ENCODE measurements around the gene PIF1.

PIF1 gene

GRCh38 chr15:64773606-64774005, 51.8 kb downstream of the PIF1 start:
- DNase-seq: no peak

- no peak for DNase-seq
Observed at GRCh38 chr15:64772964-64773363, 52.5 kb downstream of the PIF1 start.

- DNase-seq: no peak
Observed at GRCh38 chr15:64772488-64772887, 53.0 kb downstream of the PIF1 start.

GRCh38 chr15:64770626-64771025, 54.8 kb downstream of the PIF1 start:
- no peak for DNase-seq

- DNase-seq: peak; percentile 8
Observed at GRCh38 chr15:64767203-64767602, 58.2 kb downstream of the PIF1 start.

- no peak for DNase-seq
Observed at GRCh38 chr15:64766058-64766457, 59.4 kb downstream of the PIF1 start.

Measured in CD4-positive, alpha-beta T cell treated with Interleukin-10 for 1 hour (primary cell).